Epithelial cell of esophagus (primary cell): ENCODE results near the gene RPL41.

Experiments
- DNase-seq: peaks from one replicate; pipeline ENCODE4 v3.0.0; 2010; ENCODE audit warnings: low read depth
- H3K4me3 ChIP-seq: 2 replicates; pipeline ENCODE4 v1.5.1; 2011; ENCODE audit warnings: mild to moderate bottlenecking, low read length, control low read depth
- TF ChIP-seq, protein P1 (sequence below): IDR thresholded peaks from 2 replicates; pipeline ENCODE4 v1.5.1; 2011; ENCODE audit warnings: low read depth, mild to moderate bottlenecking, low read length, control low read depth, inconsistent platforms; ENCODE audit not compliant: insufficient read depth; ENCODE audit errors: missing control alignments

Gene RPL41

DNA sequence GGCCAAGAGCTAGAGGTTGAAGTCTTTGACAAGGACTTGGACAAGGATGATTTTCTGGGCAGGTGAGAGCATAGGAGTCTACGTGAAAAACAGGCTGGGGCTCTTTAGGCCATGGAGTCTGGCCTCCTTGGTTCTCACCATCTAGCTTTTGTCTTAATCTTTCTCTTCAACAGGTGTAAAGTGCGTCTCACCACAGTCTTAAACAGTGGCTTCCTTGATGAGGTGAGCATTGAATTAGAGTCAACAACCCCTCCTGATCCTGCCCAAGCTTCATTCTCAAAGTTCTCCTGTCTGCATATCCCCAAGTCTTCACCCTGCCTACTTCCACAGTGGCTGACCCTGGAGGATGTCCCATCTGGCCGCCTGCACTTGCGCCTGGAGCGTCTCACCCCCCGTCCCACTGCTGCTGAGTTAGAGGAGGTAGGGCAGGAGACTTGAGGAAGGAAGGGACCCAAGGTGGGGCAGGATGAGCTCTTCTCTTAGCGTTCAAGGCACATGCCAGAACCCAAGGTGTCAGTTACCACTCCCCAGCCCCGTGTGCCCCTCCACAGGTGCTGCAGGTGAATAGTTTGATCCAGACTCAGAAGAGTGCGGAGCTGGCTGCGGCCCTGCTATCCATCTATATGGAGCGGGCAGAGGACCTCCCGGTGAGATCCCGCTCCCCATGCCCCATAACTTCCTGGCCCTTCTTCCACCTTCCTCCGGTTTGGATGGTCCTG is 21.6 kb downstream of the RPL41 start:
- TF ChIP-seq, protein P1, sequence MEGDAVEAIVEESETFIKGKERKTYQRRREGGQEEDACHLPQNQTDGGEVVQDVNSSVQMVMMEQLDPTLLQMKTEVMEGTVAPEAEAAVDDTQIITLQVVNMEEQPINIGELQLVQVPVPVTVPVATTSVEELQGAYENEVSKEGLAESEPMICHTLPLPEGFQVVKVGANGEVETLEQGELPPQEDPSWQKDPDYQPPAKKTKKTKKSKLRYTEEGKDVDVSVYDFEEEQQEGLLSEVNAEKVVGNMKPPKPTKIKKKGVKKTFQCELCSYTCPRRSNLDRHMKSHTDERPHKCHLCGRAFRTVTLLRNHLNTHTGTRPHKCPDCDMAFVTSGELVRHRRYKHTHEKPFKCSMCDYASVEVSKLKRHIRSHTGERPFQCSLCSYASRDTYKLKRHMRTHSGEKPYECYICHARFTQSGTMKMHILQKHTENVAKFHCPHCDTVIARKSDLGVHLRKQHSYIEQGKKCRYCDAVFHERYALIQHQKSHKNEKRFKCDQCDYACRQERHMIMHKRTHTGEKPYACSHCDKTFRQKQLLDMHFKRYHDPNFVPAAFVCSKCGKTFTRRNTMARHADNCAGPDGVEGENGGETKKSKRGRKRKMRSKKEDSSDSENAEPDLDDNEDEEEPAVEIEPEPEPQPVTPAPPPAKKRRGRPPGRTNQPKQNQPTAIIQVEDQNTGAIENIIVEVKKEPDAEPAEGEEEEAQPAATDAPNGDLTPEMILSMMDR: no peak
- no peak for DNase-seq
- H3K4me3 ChIP-seq: no peak overlapping the region

DNA sequence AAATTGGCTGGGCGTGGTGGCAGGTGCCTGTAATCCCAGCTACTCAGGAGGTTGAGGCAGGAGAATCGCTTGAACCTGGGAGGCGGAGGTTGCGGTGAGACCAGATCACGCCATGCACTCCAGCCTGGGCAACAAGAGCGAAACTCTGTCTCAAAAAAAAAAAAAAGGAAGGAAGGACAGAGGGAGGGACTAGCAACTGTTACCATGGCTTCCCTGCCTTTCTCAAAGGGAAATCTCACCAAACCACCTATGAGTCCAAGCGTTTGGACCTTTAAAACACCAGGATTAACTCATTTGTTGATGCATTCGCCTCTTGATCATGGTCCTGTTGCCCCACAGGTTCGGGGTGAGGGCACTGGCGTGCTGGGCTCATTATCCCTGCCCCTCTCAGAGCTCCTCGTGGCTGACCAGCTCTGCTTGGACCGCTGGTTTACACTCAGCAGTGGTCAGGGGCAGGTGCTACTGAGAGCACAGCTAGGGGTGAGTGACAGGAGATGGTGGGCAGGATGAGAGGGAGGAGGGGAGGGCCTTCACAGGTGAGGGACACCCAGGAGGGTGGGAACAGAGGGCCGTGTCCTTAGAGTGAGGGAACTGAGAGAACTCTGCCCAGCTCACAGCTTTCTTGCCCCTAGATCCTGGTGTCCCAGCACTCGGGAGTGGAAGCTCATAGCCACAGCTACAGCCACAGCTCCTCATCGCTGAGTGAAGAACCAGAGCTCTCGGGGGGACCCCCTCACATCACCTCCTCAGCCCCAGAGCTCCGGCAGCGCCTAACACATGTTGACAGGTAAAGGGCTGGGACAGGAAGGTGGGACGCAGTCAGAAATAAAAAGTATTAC is 25.7 kb downstream of the RPL41 start:
- no peak for DNase-seq
- TF ChIP-seq, protein P1: no peak
- no peak overlapping the region for H3K4me3 ChIP-seq

- no peak overlapping the region for H3K4me3 ChIP-seq
- TF ChIP-seq, protein P1: no peak
- no peak for DNase-seq
Observed at GRCh38 chr12:56143217-56143616, 26.8 kb downstream of the RPL41 start.

GRCh38 chr12:56143870-56144269 is 27.4 kb downstream of the RPL41 start:
- DNase-seq: no peak
- H3K4me3 ChIP-seq: no peak overlapping the region
- TF ChIP-seq, protein P1: no peak

DNA sequence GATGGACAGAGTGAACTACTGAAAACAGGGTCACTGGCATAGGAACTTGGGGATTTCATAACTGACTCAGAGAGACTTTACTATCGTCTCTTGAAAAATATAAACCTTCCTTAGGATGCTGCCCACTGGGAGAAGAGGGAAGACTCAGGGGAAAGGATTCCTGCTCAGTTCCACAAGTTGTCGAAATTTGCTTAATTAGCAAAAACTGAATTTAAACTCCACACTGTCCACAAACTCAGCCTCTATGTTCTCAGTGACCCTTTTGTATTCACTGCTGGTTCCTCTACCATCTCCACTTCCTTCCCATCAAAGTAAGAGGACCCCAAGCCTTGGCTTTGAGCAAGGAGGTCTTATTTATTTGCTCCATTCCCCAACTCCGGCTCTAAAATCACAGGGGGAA is 28.8 kb downstream of the RPL41 start:
- TF ChIP-seq, protein P1: no peak
- no peak for DNase-seq
- H3K4me3 ChIP-seq: no peak overlapping the region

- no peak overlapping the region for H3K4me3 ChIP-seq
- TF ChIP-seq, protein P1: no peak
- DNase-seq: no peak
Observed at GRCh38 chr12:56146492-56147460, 30.3 kb downstream of the RPL41 start.
